C4-2B (cell line): Measurements from ENCODE around the gene CYBC1.

Experiments used
- H3K27ac ChIP-seq: fragments of 450-650 bp; 2 replicates; pipeline ENCODE4 v1.5.1; 2017
- ZFX ChIP-seq: fragments of 450-650 bp; IDR thresholded peaks from 2 replicates; pipeline ENCODE4 v1.6.1; 2017
- TF ChIP-seq, protein P1 (sequence below): fragments of 450-650 bp; conservative IDR thresholded peaks from 2 replicates; pipeline ENCODE4 v1.5.1; 2017; ENCODE audit warnings: mild to moderate bottlenecking

Gene CYBC1

DNA sequence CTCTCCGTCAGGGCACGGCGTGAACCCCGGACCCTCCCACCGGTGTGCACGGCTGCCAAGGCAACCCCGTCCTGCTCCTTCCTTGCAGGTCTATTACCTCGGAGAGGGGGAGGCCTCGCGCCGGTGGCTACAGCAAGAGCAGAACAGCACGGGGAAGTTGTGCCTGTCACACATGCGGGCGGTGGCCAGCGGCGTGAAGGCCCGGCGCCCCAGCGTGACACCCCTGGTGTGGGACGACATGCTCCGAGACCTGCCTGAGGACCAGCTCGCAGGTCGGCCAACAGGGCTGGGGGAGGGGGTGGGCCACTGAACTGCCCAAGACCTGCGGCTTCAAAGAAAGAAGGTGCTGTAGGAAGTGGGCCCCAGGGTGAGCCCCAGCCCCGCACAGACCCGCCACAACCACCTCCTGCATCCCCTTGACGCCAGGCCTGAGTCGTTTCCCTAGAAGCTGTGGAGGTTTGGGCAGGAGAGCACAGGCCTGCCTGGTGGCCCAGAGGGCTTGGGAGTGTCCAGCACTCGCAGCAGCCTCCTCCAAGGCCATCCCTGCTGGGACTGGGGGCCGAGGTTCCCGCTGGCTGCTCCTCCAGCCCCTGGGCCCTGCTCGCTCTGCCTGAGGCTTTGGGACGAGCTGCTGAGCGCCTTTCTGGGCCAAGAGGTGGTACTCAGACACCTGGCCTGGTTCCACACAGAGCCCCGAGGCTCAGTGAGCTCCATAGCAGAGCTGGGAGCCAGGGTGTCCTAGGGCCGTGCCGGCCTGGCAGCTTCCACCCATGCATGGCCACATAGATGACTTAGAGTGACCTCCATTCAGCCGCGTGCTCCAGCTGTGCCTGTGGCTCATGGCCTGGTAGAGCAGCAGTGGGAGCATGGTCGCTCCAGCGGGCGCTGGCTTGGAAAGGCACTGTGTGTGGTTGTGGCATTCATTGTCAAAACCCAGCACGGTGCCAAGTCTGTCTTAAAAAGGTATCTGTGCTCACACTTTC lies 14.7 kb downstream of the CYBC1 start:
- TF ChIP-seq ZFX, result no peak
- TF ChIP-seq, protein P1, sequence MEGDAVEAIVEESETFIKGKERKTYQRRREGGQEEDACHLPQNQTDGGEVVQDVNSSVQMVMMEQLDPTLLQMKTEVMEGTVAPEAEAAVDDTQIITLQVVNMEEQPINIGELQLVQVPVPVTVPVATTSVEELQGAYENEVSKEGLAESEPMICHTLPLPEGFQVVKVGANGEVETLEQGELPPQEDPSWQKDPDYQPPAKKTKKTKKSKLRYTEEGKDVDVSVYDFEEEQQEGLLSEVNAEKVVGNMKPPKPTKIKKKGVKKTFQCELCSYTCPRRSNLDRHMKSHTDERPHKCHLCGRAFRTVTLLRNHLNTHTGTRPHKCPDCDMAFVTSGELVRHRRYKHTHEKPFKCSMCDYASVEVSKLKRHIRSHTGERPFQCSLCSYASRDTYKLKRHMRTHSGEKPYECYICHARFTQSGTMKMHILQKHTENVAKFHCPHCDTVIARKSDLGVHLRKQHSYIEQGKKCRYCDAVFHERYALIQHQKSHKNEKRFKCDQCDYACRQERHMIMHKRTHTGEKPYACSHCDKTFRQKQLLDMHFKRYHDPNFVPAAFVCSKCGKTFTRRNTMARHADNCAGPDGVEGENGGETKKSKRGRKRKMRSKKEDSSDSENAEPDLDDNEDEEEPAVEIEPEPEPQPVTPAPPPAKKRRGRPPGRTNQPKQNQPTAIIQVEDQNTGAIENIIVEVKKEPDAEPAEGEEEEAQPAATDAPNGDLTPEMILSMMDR, result no peak
- peak overlapping the region; percentile 26; the same call in 1 of the 2 replicates for H3K27ac ChIP-seq

DNA sequence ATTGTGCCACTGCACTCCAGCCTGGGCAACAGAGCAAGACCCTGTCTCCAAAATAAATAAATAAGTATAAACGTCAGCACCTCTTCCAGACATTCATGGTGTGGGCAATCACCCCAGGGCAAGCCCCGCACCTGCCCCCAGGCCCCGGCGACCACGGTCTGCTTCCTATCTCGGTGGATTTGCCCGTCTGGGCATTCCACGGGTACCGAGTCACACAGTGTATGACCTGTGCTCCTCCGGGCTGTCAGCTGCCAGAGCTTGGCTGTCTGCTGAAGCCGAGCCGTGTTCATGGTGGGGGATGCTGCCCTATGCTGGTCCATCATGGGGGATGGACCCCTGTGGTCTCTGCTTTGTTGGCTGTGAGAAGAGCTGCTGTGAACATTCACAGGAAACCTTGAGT lies 15.4 kb downstream of the CYBC1 start:
- TF ChIP-seq ZFX, result no peak
- TF ChIP-seq, protein P1, result no peak
- H3K27ac ChIP-seq, result no peak overlapping the region

DNA sequence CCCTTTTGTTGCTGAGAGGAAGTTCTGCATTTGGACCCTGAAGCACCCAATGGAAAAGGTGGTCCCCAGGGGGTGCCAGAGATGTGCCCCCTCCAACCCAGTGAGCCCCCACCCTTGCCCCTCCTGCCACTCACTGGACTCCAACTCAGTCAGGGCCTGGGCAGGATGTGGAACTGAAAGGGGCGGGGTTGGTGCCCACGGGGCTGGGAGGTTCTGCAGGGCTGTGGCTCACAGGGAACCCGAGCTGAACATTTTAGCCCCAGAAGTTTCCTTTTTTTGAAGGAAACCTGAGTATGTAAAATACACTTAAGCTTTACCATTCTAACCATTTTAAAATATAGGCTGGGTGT lies 16.4 kb downstream of the CYBC1 start:
- no peak overlapping the region for H3K27ac ChIP-seq
- no peak for TF ChIP-seq ZFX
- TF ChIP-seq, protein P1, result no peak

DNA sequence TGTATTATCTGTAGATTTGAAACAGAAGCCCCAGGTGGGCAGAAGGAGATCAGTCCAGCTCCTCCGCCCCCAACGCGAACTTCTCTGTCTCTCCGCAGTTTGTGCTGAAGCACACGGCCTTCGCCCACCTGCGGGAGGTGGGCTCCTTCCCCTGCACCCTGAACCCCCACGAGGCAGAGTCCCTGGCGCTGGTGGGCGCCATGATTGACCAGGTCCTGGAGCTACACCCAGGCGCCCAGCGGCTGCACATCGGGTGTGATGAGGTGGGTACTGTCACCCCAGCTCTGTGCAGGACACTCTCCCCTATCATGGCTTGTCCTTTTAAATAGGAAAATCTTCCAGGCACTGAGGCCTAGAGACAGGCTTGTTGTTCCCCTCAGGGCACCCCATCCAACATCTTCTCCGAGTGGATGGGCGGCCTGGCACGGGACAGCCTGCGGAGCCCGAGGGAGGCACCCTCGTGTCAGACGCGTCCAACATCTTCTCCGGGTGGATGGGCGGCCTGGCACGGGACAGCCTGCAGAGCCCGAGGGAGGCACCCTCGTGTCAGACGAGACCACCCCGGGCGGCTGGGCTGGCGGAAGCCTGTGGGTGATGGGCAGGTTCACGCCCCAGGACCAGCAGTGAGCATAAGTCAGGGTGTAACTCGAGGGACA lies 16.9 kb downstream of the CYBC1 start:
- TF ChIP-seq ZFX, result no peak
- TF ChIP-seq, protein P1, result no peak
- no peak overlapping the region for H3K27ac ChIP-seq

DNA sequence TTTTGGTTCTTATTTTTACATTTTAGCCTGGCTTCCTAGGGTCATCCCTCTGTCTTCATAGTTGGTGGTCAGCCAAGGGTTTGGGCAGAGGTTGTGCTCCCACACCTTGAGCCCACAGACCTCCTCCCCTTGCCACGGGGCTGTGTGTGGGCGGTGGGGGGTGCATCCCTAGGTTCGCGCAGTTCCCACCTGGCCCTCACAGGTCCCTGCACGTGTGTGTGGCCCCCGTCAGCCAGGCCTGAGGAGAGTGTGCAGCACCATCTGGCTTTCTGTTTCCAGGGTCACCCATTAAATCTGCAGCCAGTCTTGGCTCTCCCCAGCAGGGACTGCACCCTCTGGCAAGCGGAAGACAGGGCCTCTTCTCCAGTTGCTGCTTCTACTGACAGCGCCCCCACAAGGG lies 18.5 kb downstream of the CYBC1 start:
- TF ChIP-seq, protein P1, result no peak
- no peak for TF ChIP-seq ZFX
- no peak overlapping the region for H3K27ac ChIP-seq

DNA sequence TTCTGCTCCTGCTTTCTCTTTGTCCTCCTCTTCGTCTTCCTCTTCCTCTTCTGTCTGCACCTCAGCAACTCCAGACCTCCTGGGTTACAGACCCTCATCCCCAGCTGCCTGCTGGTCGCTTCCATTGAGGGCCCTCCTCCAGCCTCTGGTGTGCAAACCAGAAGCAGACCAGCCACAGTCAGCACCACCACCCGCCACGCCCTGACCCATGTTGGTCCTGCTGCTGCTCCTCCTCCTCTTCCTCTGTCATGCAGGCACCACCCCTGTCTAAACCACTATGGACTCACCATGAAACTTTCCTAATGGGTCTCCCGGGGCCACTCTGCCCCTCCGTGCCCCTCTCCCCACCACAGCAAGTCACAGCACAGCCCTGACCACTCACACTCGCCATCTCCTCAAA lies 20.7 kb downstream of the CYBC1 start:
- no peak for TF ChIP-seq ZFX
- TF ChIP-seq, protein P1, result no peak
- no peak overlapping the region for H3K27ac ChIP-seq

DNA sequence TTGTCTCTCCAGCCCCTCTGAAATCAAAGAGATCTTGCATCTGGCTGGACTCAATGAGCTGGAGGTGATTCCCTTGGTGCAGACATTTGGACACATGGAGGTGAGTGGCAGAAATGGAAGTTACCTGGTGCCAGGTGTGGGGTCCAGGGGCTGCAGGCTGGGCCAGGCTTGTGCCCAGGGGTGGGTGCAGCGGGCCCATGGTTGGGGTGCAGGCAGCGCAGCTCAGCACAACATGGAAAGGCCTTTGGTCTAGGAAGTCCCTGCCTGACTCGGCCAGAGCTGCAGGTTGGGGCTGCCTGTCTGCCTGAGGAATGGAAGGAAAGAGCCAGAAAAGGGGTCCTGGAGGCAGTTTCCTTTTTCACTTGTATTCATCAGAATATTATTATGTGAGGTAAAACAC lies 22.0 kb downstream of the CYBC1 start:
- H3K27ac ChIP-seq, result no peak overlapping the region
- TF ChIP-seq, protein P1, result no peak
- TF ChIP-seq ZFX, result no peak
